ENCODE measurements around the gene PAM16.
A peak's percentile ranks its signal among the peaks of the same experiment; 100 is the strongest.

PAM16 gene

GRCh38 chr16:4325253-4325758 lies 25.8 kb downstream of the PAM16 start:
- TF ChIP-seq CTCF (IDR thresholded peaks at IDR 0.05; ENCODE audit: low read depth, low read length) = no peak
- DNase-seq (ENCODE audit: low read depth in 2 of 2) = no peak
- no peak overlapping the region for H3K4me3 ChIP-seq (replicated peaks in 1 of 2; ENCODE audit: low read depth in 2 of 2, low read length in 2 of 2)

GRCh38 chr16:4324492-4325252 lies 26.4 kb downstream of the PAM16 start:
- DNase-seq (ENCODE audit: low read depth in 2 of 2) = no peak
- no peak for TF ChIP-seq CTCF (IDR thresholded peaks at IDR 0.05; ENCODE audit: low read depth, low read length)
- H3K4me3 ChIP-seq (replicated peaks in 1 of 2; ENCODE audit: low read depth in 2 of 2, low read length in 2 of 2) = no peak overlapping the region

GRCh38 chr16:4323845-4324488 lies 27.2 kb downstream of the PAM16 start:
- H3K4me3 ChIP-seq (replicated peaks in 1 of 2; ENCODE audit: low read depth in 2 of 2, low read length in 2 of 2) = no peak overlapping the region
- TF ChIP-seq CTCF (IDR thresholded peaks at IDR 0.05; ENCODE audit: low read depth, low read length) = no peak
- DNase-seq (ENCODE audit: low read depth in 2 of 2) = peak; percentile 54 to 78

GRCh38 chr16:4323071-4323844 lies 27.9 kb downstream of the PAM16 start:
- TF ChIP-seq CTCF (IDR thresholded peaks at IDR 0.05; ENCODE audit: low read depth, low read length) = no peak
- DNase-seq (ENCODE audit: low read depth in 2 of 2) = no peak
- H3K4me3 ChIP-seq (replicated peaks in 1 of 2; ENCODE audit: low read depth in 2 of 2, low read length in 2 of 2) = no peak overlapping the region

- no peak for TF ChIP-seq CTCF (IDR thresholded peaks at IDR 0.05; ENCODE audit: low read depth, low read length)
- DNase-seq (ENCODE audit: low read depth in 2 of 2) = no peak
- no peak overlapping the region for H3K4me3 ChIP-seq (replicated peaks in 1 of 2; ENCODE audit: low read depth in 2 of 2, low read length in 2 of 2)
These were observed 28.7 kb downstream of the PAM16 start for GRCh38 chr16:4322121-4323052.
